Right atrium auricular region (tissue), 2 donors: ENCODE results near the gene FAM219B. TPM values are rescaled to one million over a fixed set of nuclear protein-coding genes. Genes with fewer than 3 reads are reported as not detected.
A peak's percentile ranks its signal among the peaks of the same experiment; 100 is the strongest.
"Not testable (repeated sequence)": the region's sequence is repeated elsewhere in the genome, so short reads cannot be mapped to it uniquely, and the experiment has no call there.

ENCODE experiments used
- DNase-seq: peaks from one replicate; pipeline ENCODE4 v3.0.0-alpha.2; 2019; ENCODE audit warnings: low spot score
- H3K27ac ChIP-seq, 2 donors: fragments of 200-600 bp; sonication (generic); 1 replicate in 1 of 2; 2 replicates in 1 of 2; pipeline ENCODE4 v1.5.1; 2016 to 2019
- H3K27me3 ChIP-seq, 2 donors: fragments of 200-600 bp; sonication (generic); one replicate each; pipeline versions ENCODE4 v1.5.1 to v1.6.0; 2017 to 2019
- H3K36me3 ChIP-seq: fragments of 200-600 bp; sonication (generic); one replicate; pipeline ENCODE4 v1.5.1; 2016
- H3K4me1 ChIP-seq, 2 donors: fragments of 200-600 bp; sonication (generic); one replicate each; pipeline versions ENCODE4 v1.5.1 to v1.6.0; 2017 to 2019
- H3K4me3 ChIP-seq, 2 donors: fragments of 200-600 bp; sonication (generic); 1 replicate in 1 of 2; 2 replicates in 1 of 2; pipeline ENCODE4 v1.5.1; 2017 to 2019; ENCODE audit warnings: mild to moderate bottlenecking in 1 of 2, moderate library complexity in 1 of 2
- H3K9me3 ChIP-seq, 2 donors: fragments of 200-600 bp; sonication (generic); one replicate each; pipeline ENCODE4 v1.5.1; 2019
- total RNA-seq, 2 donors: library from RNA; depleted of rRNA; stranded (reverse); fragments of >200 nt; gene quantifications; one replicate each; pipeline ENCODE4 v1.1.0, GENCODE V29; 2016
- TF ChIP-seq, protein P1 (sequence below), 2 donors: fragments of 200-600 bp; sonication (generic); IDR thresholded peaks; one replicate each; pipeline ENCODE4 v1.5.1; 2019; ENCODE audit warnings: antibody characterized with exemption in 2 of 2

FAM219B gene
- total RNA-seq, 2 donors from 2014 or later = 46.9 to 53.3 TPM

GRCh38 chr15:74901612-74902063 is 5.0 kb downstream of the FAM219B start:
- TF ChIP-seq, protein P1, sequence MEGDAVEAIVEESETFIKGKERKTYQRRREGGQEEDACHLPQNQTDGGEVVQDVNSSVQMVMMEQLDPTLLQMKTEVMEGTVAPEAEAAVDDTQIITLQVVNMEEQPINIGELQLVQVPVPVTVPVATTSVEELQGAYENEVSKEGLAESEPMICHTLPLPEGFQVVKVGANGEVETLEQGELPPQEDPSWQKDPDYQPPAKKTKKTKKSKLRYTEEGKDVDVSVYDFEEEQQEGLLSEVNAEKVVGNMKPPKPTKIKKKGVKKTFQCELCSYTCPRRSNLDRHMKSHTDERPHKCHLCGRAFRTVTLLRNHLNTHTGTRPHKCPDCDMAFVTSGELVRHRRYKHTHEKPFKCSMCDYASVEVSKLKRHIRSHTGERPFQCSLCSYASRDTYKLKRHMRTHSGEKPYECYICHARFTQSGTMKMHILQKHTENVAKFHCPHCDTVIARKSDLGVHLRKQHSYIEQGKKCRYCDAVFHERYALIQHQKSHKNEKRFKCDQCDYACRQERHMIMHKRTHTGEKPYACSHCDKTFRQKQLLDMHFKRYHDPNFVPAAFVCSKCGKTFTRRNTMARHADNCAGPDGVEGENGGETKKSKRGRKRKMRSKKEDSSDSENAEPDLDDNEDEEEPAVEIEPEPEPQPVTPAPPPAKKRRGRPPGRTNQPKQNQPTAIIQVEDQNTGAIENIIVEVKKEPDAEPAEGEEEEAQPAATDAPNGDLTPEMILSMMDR (IDR thresholded peaks at IDR 0.05) = peak; percentile 93
- peak; percentile 64 for DNase-seq
- Histone ChIP-seq H3K4me3 (no peak overlapping the region), H3K9me3 (no peaks in the 10 kb centered on the region), H3K27ac (peak overlapping the region; percentile 27 to 54), H3K27me3 (no peaks in the 10 kb centered on the region), H3K4me1 (peaks cover 0 to 41% of the 10 kb centered on the region in 2 donors), H3K36me3 (peaks cover 52% of the 10 kb centered on the region)

- Histone ChIP-seq H3K27me3 (no peaks in the 10 kb centered on the region), H3K36me3 (peaks cover 34% of the 10 kb centered on the region), H3K4me3 (no peak overlapping the region), H3K27ac (peak overlapping the region; percentile 43 to 60), H3K9me3 (no peaks in the 10 kb centered on the region), H3K4me1 (peaks cover 0 to 25% of the 10 kb centered on the region in 2 donors)
- no peak for DNase-seq
- TF ChIP-seq, protein P1 (IDR thresholded peaks at IDR 0.05) = no peak
These were observed 9.3 kb downstream of the FAM219B start for GRCh38 chr15:74897300-74897701.

DNA sequence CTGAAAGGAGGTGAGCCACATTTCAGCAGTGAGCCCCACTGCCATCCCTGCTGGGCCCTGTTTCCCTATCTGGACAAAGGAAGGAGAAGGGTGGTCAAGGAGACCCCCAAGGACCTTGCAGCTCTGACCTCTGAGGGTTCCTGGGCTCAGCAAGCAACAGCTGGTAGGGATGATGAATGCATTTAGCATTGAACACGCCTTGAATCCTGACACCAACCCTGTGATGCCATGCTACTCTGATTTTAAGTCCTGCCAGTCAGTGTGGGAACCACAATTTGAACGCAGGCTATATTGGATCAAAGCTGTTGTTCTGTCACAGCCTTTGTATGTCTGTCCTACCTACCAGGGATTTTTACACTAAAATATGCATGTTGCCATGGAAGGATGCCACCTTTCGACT is 10.3 kb downstream of the FAM219B start:
- TF ChIP-seq, protein P1 (IDR thresholded peaks at IDR 0.05) = no peak
- DNase-seq = no peak
- H3K4me1 ChIP-seq = peaks cover 0 to 23% of the 10 kb centered on the region in 2 donors

GRCh38 chr15:74895830-74896229 is 10.8 kb downstream of the FAM219B start:
- Histone ChIP-seq H3K27ac (no peak overlapping the region), H3K4me1 (peaks cover 0 to 26% of the 10 kb centered on the region in 2 donors), H3K27me3 (no peaks in the 10 kb centered on the region), H3K36me3 (peaks cover 27% of the 10 kb centered on the region), H3K9me3 (no peaks in the 10 kb centered on the region), H3K4me3 (no peak overlapping the region)
- DNase-seq = no peak
- TF ChIP-seq, protein P1 (IDR thresholded peaks at IDR 0.05) = no peak

More for the DNA sequence above, 10.3 kb downstream of the FAM219B start:
- Histone ChIP-seq H3K36me3 (peaks cover 30% of the 10 kb centered on the region), H3K27me3 (no peaks in the 10 kb centered on the region), H3K9me3 (no peaks in the 10 kb centered on the region), H3K4me3 (no peak overlapping the region), H3K27ac (peak overlapping the region in 1 of 2 donors; percentile 60)

GRCh38 chr15:74894383-74894782 is 12.3 kb downstream of the FAM219B start:
- H3K4me1 ChIP-seq = peaks cover 0 to 36% of the 10 kb centered on the region in 2 donors
- H3K9me3 ChIP-seq = not testable (repeated sequence)
- H3K36me3 ChIP-seq = peaks cover 15% of the 10 kb centered on the region

GRCh38 chr15:74893627-74894026 is 13.0 kb downstream of the FAM219B start:
- H3K4me1 ChIP-seq = peaks cover 0 to 43% of the 10 kb centered on the region in 2 donors
- H3K36me3 ChIP-seq = peaks cover 15% of the 10 kb centered on the region
- no peak overlapping the region for H3K27ac ChIP-seq
- H3K4me3 ChIP-seq = no peak overlapping the region
- no peaks in the 10 kb centered on the region for H3K9me3 ChIP-seq
- no peaks in the 10 kb centered on the region for H3K27me3 ChIP-seq
- TF ChIP-seq, protein P1 (IDR thresholded peaks at IDR 0.05) = no peak
- DNase-seq = no peak

More at GRCh38 chr15:74894383-74894782, 12.3 kb downstream of the FAM219B start:
- not testable (repeated sequence) for H3K27ac ChIP-seq, DNase-seq, H3K27me3 ChIP-seq, H3K4me3 ChIP-seq
